Measurements from ENCODE around the gene TTC17. TPM values are rescaled to one million over a fixed set of nuclear protein-coding genes. Genes with fewer than 3 reads are reported as not detected.
A peak's percentile ranks its signal among the peaks of the same experiment; 100 is the strongest.

The TTC17 gene
- total and polyA plus RNA-seq, 2 of the 4 experiments (the other 2 are of a cell fraction), result 56.3 to 61.3 TPM

DNA sequence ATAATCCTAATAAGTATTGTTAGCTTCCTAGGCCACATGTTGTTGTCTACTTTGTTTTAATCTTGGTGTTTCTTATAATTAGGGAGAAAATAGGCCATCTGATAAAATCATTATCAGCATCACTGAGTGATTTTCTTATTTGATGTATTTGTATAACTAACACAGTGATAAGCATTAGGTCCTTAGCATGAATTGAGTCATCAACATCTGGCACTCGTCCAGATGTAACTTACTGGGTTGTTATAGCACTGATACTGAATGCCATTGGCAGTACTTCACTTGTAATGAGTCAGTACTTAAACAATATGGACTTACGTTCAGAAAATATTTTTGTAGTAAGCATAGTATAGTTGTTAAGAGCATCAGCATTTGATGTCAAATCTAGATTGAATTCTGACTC is 30.7 kb upstream of the TTC17 start:
- H3K23ac ChIP-seq (ENCODE audit: low read depth, low read length), result no peak overlapping the region
- no peaks in the 10 kb centered on the region for H3K27me3 ChIP-seq (ENCODE audit: control insufficient read depth, insufficient read depth, low read length)
- no peak overlapping the region for H3K56ac ChIP-seq (ENCODE audit: extremely low read depth, insufficient read depth, low read length)
- no peak overlapping the region for H2AK5ac ChIP-seq (ENCODE audit: low read depth, low read length)
- H3K9me1 ChIP-seq (ENCODE audit: insufficient read depth, low read length), result no peaks in the 10 kb centered on the region
- H3K36me3 ChIP-seq (ENCODE audit: control insufficient read depth, insufficient read depth, low read length), result peaks cover 46% of the 10 kb centered on the region
- H3K18ac ChIP-seq (ENCODE audit: low read depth, low read length), result no peak overlapping the region
- no peak overlapping the region for H4K5ac ChIP-seq (ENCODE audit: low read depth, low read length)
- WGBS, 2 experiments (ENCODE audit: extremely low coverage in 2 of 2, insufficient read length in 1 of 2), result no CpG with 5 or more reads among the region's 2 CpGs
- H3K9ac ChIP-seq (ENCODE audit: low read depth, low read length), result no peak overlapping the region
- peaks cover 3% of the 10 kb centered on the region; the same call in 1 of the 2 replicates for H4K20me1 ChIP-seq (ENCODE audit: insufficient read depth, low read length)
- H3K4ac ChIP-seq (ENCODE audit: low read depth, low read length), result no peak overlapping the region
- no peaks in the 10 kb centered on the region for H3K4me1 ChIP-seq (ENCODE audit: control insufficient read depth, insufficient read depth, low read length)
- H3K14ac ChIP-seq (replicated peaks; ENCODE audit: low read depth, low read length), result no peak overlapping the region
- no peak overlapping the region for H4K91ac ChIP-seq (ENCODE audit: insufficient read depth, low read depth, low read length)
- H2BK120ac ChIP-seq (ENCODE audit: low read depth, low read length), result no peak overlapping the region
- no peak overlapping the region for H2BK20ac ChIP-seq (ENCODE audit: low read depth, low read length)
- H2AFZ ChIP-seq (replicated peaks; ENCODE audit: low read length, poor library complexity), result no peak overlapping the region
- no peak overlapping the region for H3K4me2 ChIP-seq (ENCODE audit: low read depth, low read length)
- H3K79me1 ChIP-seq (ENCODE audit: low read depth in 1 of 2, low read length in 2 of 2), result peaks cover 6 to 9% of the 10 kb centered on the region in 2 experiments
- H2BK15ac ChIP-seq (ENCODE audit: low read depth, low read length), result no peak overlapping the region
- no peak overlapping the region for H3K4me3 ChIP-seq (ENCODE audit: insufficient read depth, low read depth, low read length)
- intact Hi-C loops (cut with micrococcal nuclease) (loop anchor here (5.0 kb wide), 1 partner anchor 89 kb away; no protein-coding TSS in a partner anchor), dilution Hi-C loops (cut with HindIII; ENCODE audit: low sequenced_read_pairs, unreplicated experiment) (no loop called here), in situ Hi-C loops (cut with MboI; ENCODE audit: low sequenced_read_pairs) (no loop called here)
- POLR2A ChIA-PET (ENCODE audit: unreplicated experiment), result no interaction called here
- H2BK5ac ChIP-seq (ENCODE audit: low read depth, low read length, poor library complexity, severe bottlenecking), result no peak overlapping the region
- peak; percentile 89 for ATAC-seq (ENCODE audit: low read depth)
- H3K9me3 ChIP-seq (ENCODE audit: control insufficient read depth, insufficient read depth, low read length), result no peaks in the 10 kb centered on the region
- CTCF ChIA-PET, result no interaction called here
- no TSS peak for BruUV-seq (replicated peaks)
- H3K27ac ChIP-seq (ENCODE audit: insufficient read depth, low read length), result no peak overlapping the region
- peak; percentile 99 for DNase-seq
- TF ChIP-seq CEBPB (IDR thresholded peaks at IDR 0.05; ENCODE audit: low read depth, low read length), result peak; percentile 55; the same call in 1 of the 2 replicates
- TF ChIP-seq FOS (IDR thresholded peaks at IDR 0.05; ENCODE audit: low read depth, low read length), result peak; percentile 79
- TF ChIP-seq SMC3 (IDR thresholded peaks at IDR 0.05; ENCODE audit: low read depth, low read length), result no peak
- TF ChIP-seq MAFK (IDR thresholded peaks at IDR 0.05; ENCODE audit: low read depth, low read length), result peak; percentile 19; the same call in 1 of the 2 replicates
- no peak for TF ChIP-seq RCOR1 (IDR thresholded peaks at IDR 0.05; ENCODE audit: insufficient replicate concordance, low read length)
- no peak overlapping the region for H2AK9ac ChIP-seq (replicated peaks; ENCODE audit: low read depth, low read length, poor library complexity)
- no peak overlapping the region for H4K8ac ChIP-seq (ENCODE audit: low read depth in 2 of 2, low read length in 2 of 2)
